Lung (tissue), 12 donors: ENCODE data around the gene TFR2. TPM values are rescaled to one million over a fixed set of nuclear protein-coding genes. Genes with fewer than 3 reads are reported as not detected.

Experiments
- ATAC-seq: fragments of 200-7000 bp; cut with Tn5 transposase; one replicate; pipeline ENCODE4 v1.9.1; 2020; ENCODE audit warnings: moderate number of reproducible peaks; ENCODE audit not compliant: insufficient read depth, low FRiP score
- DNase-seq, 3 donors: peaks; one replicate each; pipeline ENCODE4 v3.0.0-alpha.2; 2013 to 2017
- H3K27ac ChIP-seq, 2 donors: one replicate each; pipeline ENCODE4 v1.5.1; 2013; ENCODE audit warnings: mild to moderate bottlenecking in 2 of 2, moderate library complexity in 2 of 2, control low read depth in 1 of 2, inconsistent platforms in 1 of 2, low read depth in 1 of 2, low read length in 1 of 2
- H3K27me3 ChIP-seq, 3 donors: one replicate each; pipeline ENCODE4 v1.5.1; 2013; ENCODE audit warnings: low read length in 2 of 3; ENCODE audit not compliant: control insufficient read depth in 3 of 3, insufficient read depth in 3 of 3
- H3K36me3 ChIP-seq, 4 donors: one replicate each; pipeline ENCODE4 v1.5.1; 2013; ENCODE audit warnings: low read length in 4 of 4, mild to moderate bottlenecking in 1 of 4, moderate library complexity in 1 of 4; ENCODE audit not compliant: control insufficient read depth in 4 of 4, insufficient read depth in 4 of 4
- H3K4me1 ChIP-seq, 5 donors: one replicate each; pipeline ENCODE4 v1.5.1; 2013; ENCODE audit warnings: low read length in 5 of 5, mild to moderate bottlenecking in 2 of 5, moderate library complexity in 1 of 5; ENCODE audit not compliant: control insufficient read depth in 5 of 5, insufficient read depth in 5 of 5
- H3K4me3 ChIP-seq: one replicate; pipeline ENCODE4 v1.5.1; 2013; ENCODE audit warnings: mild to moderate bottlenecking, control low read depth, moderate library complexity
- H3K9ac ChIP-seq, 2 donors: one replicate each; pipeline ENCODE4 v1.5.1; 2013; ENCODE audit warnings: low read length in 2 of 2, control low read depth in 1 of 2; ENCODE audit not compliant: insufficient read depth in 1 of 2
- H3K9me3 ChIP-seq, 4 donors: one replicate each; pipeline ENCODE4 v1.5.1; 2013; ENCODE audit warnings: low read length in 3 of 4, mild to moderate bottlenecking in 1 of 4, moderate library complexity in 1 of 4; ENCODE audit not compliant: control insufficient read depth in 4 of 4, insufficient read depth in 3 of 4
- CTCF ChIP-seq: IDR thresholded peaks from 2 replicates; pipeline ENCODE4 v1.5.1; 2012; ENCODE audit warnings: mild to moderate bottlenecking; ENCODE audit errors: control extremely low read depth, extremely low read depth
- WGBS, 2 donors: extraction: QIAGEN DNeasy Blood & Tissue Kit; methylation state at CpG; one replicate each; pipeline ENCODE4 v1.1.7; 2013; 5-methylcytosine and 5-hydroxymethylcytosine counted together
- polyA plus RNA-seq, 2 donors: library from polyadenylated mRNA; stranded (reverse); fragments of 200-250 nt; gene quantifications; one replicate each; pipeline ENCODE4 v1.2.1, GENCODE V29; 2013
- total RNA-seq, 2 donors: library from RNA; depleted of rRNA in 1 of 2; stranded (reverse); fragments of >200 nt in 1 of 2; gene quantifications; one replicate each; pipeline ENCODE4 v1.2.1, GENCODE V29; 2014 to 2021
- donor health status: control.
- donor health status: control.
- donor health status: Bipolar disorder and iron deficiency.
- donor health status: healthy.
- donor health status: DM: yes; HTN: yes; CAD: no.

The TFR2 gene
- total and polyA plus RNA-seq, 4 donors, result 0.33 to 2.1 (median 1.3) TPM

DNA sequence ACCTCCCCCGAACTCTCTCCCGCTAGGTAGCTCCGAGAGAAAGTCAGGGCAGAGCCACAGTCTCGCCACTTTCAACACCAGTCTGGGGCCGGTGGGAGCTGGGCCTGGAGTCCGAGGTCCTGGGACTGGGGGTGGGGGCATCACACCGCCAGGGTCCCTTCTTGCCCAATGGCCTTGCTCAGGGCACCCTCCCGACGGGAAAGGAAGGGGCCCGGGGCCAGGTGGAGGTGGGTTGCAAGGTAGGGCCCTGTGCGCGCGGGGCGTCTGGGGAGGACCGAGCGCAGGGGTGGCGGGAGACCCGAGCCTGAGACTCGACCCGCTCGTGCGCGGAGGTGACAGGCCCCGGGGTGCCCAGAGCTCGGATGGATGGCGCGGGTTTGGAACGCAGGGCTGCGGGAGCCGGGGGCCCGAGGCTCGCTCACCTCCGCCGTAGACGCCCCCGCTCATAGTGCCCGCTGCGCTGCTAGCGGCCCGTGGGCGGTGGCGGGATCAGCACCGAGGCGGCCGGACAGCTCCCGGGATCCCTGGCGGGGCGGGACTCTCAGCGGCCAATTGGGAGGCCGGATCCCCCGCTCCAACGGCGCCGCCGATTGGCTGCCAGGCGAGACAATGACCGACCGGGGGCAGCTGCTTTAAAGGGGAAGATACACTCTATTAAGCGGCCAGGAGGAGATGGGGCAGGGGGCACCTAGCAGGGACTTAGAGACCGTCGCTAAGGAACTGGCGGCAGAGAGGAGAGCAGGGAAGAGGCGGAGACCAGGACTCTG lies 14.7 kb upstream of the TFR2 start, which contains the start of gene ACTL6B:
Gene ACTL6B, minus strand, starts transcription at position 541 of the 767 bp plus-strand sequence. Its CDS starts 94 bp downstream, at position 447.
- H3K4me1 ChIP-seq, result peaks cover 0 to 3% (median 0%) of the 10 kb centered on the region in 5 donors
- H3K36me3 ChIP-seq, result no peaks in the 10 kb centered on the region
- H3K27me3 ChIP-seq, result peaks cover 0 to 15% (median 5%) of the 10 kb centered on the region in 3 donors
- no peak within 1 kb of the TSS for H3K9ac ChIP-seq
- WGBS, 2 donors, result 11 to 13% methylated on average over 46 to 63 of the region's 63 CpGs
- peak; percentile 49 to 71 (median 57) for DNase-seq
- H3K9me3 ChIP-seq, result no peaks in the 10 kb centered on the region
- no peak for TF ChIP-seq CTCF
- H3K27ac ChIP-seq, result no peak within 1 kb of the TSS
- H3K4me3 ChIP-seq, result no peak within 1 kb of the TSS
- peak; percentile 74 for ATAC-seq

DNA sequence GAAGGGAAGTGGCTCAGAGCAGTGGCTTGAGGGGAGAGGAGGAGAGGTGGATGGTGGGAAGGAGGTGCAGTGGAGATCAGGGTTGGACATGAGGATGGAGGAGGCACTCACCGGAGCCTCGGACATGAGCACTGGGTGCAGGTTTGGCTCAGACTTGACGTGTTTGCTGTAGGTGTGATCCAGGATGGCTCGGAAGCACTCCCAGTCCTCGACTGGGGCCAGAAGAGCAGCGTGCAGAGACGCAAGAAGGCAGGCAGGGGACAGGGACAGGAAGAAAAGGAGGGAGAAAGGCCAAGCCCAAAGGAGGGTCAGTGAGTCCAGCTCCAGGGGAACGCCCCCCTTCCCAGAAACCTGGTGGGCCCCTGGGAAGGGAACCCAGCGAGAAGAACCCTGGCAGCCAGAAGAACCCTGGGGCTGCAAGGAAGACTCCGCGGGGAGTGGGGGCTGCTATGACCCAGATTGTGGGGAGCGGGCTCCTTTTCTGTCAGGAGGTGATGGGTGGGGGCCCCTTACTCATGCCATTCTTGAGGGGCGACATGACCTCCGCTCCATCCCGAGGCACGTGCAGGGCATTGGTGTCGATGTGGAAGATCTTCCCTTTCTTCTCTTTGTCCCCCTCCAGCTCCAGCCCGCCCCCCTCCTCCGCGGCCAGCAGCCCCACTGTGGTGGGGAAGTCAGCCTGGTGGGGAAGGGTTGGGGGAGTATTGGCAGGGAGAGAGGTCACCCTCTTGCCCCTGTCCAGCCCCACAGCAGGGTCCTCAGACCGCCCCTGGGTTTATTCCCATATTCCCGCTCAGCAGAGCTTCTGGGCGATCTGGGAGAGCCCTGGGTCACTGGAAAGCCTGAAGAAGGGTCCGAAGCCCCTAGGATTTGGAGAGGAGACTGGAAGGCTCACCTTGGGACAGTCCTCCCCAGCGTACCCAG lies 13.8 kb upstream of the TFR2 start:
- H3K36me3 ChIP-seq, result no peaks in the 10 kb centered on the region
- H3K27me3 ChIP-seq, result peaks cover 0 to 16% (median 7%) of the 10 kb centered on the region in 3 donors
- DNase-seq (no peak), ATAC-seq (no peak)
- 48 to 53% methylated on average over 25 of the region's 25 CpGs for WGBS, 2 donors
- H3K4me3 ChIP-seq, result no peak overlapping the region
- H3K9ac ChIP-seq, result no peak overlapping the region
- no peak overlapping the region for H3K27ac ChIP-seq
- H3K4me1 ChIP-seq, result peaks cover 0 to 3% (median 0%) of the 10 kb centered on the region in 5 donors
- TF ChIP-seq CTCF, result no peak
- H3K9me3 ChIP-seq, result no peaks in the 10 kb centered on the region

DNA sequence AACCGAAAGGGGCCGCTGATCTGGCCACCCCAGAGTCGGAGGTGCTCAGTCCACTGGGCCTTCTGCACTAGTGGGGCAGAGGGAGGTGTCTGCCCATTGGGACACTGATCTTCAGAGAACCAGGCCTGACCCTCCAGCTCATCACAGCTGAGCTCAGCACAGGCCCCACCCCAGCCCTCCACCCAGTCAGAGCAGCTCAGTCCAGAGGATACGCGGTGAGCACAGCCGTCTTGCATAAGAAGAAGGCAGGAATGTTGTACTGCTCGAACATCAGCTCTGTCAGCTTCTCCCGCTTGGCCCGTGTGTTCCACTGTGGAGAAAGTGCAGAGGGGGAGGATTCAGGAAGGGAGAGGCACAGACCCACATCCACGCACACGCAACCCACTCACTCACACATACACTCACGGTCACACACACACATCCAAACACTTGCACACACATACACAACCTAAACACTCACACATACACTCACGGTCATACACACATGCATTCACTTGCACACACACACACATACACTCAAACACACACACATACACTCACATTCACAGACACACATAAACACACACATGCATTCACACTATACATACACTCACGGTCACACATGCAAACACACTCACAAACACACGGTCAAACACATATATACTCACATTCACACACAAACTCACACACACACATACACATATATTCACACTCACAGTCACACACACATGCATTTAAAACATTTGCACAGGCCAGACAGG lies 8.6 kb upstream of the TFR2 start:
- no peak for TF ChIP-seq CTCF
- DNase-seq, result no peak
- no peaks in the 10 kb centered on the region for H3K9me3 ChIP-seq
- no peak overlapping the region for H3K9ac ChIP-seq
- no peak for ATAC-seq
- H3K4me3 ChIP-seq, result no peak overlapping the region
- peaks cover 4 to 13% (median 7%) of the 10 kb centered on the region in 3 donors for H3K27me3 ChIP-seq
- no peak overlapping the region for H3K27ac ChIP-seq
- no peaks in the 10 kb centered on the region for H3K36me3 ChIP-seq
- H3K4me1 ChIP-seq, result no peaks in the 10 kb centered on the region
- WGBS, 2 donors, result 77 to 81% methylated on average over 15 of the region's 15 CpGs
